Astrocyte of the cerebellum (primary cell): Measurements from ENCODE around the gene ANKH.

Source experiments
- DNase-seq: peaks from one replicate; pipeline ENCODE4 v3.0.0-alpha.2; 2011; ENCODE audit warnings: low read depth
- H3K4me3 ChIP-seq: 2 replicates; pipeline ENCODE4 v1.5.1; 2011; ENCODE audit warnings: mild to moderate bottlenecking, low read depth, low read length, moderate library complexity
- in situ Hi-C: cut with HindIII; loops from 2 replicates; pipeline ENCODE4 v1.10.0; 2017; ENCODE audit warnings: low sequenced_read_pairs
- TF ChIP-seq, protein P1 (sequence below): IDR thresholded peaks from 2 replicates; pipeline ENCODE4 v1.5.1; 2012; ENCODE audit warnings: low read length, low read depth, moderate library complexity, mild to moderate bottlenecking; ENCODE audit errors: missing control alignments

Gene ANKH

DNA sequence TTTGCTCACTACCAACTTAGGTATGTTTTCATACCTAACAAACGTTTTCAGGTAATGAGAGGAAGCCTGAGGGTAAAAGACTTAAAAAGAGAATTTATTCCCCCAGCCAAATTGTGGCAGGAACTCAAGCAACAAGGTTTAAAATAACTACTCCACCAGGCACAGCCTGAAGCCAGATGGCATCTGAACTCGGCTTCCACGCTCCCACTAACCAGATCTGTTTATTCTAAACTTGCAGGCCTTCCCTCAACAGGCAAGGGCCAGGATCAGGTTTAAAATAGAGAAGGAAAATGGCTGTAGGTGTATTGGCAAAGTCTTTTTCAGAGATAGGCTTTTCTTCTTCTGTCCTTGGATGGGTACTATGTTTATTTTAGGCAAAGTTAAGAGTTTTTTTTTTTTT lies 117.6 kb downstream of the ANKH start:
- DNase-seq = no peak
- TF ChIP-seq, protein P1, sequence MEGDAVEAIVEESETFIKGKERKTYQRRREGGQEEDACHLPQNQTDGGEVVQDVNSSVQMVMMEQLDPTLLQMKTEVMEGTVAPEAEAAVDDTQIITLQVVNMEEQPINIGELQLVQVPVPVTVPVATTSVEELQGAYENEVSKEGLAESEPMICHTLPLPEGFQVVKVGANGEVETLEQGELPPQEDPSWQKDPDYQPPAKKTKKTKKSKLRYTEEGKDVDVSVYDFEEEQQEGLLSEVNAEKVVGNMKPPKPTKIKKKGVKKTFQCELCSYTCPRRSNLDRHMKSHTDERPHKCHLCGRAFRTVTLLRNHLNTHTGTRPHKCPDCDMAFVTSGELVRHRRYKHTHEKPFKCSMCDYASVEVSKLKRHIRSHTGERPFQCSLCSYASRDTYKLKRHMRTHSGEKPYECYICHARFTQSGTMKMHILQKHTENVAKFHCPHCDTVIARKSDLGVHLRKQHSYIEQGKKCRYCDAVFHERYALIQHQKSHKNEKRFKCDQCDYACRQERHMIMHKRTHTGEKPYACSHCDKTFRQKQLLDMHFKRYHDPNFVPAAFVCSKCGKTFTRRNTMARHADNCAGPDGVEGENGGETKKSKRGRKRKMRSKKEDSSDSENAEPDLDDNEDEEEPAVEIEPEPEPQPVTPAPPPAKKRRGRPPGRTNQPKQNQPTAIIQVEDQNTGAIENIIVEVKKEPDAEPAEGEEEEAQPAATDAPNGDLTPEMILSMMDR = no peak
- in situ Hi-C loops = no loop called here

DNA sequence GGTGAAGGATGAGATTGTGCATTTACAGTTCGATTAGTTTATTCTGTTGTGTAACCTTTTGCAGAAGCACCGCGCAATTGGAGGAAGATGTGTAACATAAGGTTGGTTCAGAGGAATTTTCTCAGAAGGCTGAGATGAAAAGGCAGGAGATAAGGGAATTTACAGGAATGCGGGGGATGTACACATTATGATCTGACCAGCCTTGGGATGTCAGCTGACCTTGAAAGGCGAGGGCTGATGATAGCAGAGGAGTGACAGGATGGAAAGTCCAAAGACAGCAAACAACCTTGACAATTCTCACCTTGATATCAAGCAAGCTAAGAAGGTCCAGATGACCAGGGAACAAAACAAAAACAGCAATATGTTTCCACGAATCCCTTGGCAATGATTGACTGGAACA lies 118.3 kb downstream of the ANKH start:
- no peak for DNase-seq
- H3K4me3 ChIP-seq = no peak overlapping the region
- in situ Hi-C loops = no loop called here
- TF ChIP-seq, protein P1 = no peak

More for the DNA sequence above, 117.6 kb downstream of the ANKH start:
- H3K4me3 ChIP-seq = no peak overlapping the region

DNA sequence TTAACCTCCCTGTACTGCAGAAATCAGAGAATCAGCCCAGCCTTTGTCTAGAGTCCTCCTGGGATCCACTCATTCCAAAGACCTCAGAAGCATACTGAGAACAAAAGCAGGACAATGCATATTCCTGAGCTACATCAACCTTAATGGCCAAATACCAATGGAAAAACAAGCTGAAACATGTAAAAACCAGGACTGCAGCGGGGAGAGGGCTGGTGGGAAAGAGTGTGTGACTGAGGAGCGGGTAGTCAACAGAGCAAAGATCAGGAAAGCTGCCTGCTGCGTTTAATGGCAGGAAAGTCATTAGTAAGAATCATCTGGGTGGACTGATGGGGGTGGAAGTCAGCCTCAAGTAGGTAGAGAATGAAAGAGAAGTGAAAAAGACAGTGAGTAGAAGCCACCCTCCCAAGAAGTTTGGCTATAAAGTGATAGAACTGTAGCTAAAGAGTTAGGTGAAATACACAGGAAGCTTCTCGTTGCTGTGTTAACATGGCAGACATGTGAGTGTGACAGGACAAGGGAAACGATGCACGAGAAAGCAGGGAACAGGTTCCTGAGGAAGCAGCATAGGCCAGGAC lies 119.0 kb downstream of the ANKH start:
- TF ChIP-seq, protein P1 = no peak
- no peak overlapping the region for H3K4me3 ChIP-seq
- in situ Hi-C loops = no loop called here
- DNase-seq = no peak

DNA sequence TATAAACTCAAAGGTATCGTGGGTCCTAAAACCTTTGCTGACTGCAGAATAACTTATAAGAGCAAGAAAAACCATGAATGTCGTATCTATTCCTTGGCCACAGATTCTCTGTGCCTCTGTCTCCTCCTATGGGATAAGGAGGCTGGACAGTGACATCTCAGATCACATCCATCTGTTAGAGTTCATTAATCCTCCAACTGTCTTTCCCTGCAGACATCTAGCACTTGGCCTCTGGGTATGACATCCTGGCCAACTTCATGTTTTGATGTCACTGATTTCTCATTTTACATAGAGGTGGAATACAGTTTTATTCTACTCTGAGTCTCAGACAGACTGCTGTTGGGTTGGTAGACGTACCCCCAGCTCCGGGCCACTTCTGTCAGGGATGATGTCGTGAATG lies 120.9 kb downstream of the ANKH start:
- DNase-seq = no peak
- TF ChIP-seq, protein P1 = no peak
- H3K4me3 ChIP-seq = no peak overlapping the region
- in situ Hi-C loops = no loop called here

DNA sequence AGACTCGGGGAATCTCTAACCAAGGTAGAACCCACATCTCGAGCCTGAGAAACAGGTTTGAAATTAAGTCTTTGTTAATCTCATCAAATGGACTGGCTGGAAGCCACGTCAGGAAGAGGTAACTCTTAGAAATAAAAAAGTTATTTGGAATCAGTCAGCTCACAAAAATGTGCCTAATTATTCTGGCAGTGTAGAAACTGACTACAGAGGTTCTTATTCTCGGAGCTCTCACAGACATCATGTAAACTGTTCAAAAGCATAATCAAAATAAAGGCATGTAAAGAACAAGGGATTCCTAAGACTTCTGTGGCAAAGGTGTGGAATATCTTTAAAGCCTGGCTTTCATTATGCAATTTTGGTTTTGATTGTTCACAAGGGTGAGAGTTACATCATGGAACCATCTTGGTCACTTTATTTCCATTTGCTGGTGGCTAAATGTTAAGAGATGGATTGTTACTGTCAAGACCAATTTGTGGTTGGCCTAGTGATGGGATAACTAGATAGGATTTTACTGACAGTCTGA lies 121.9 kb downstream of the ANKH start:
- TF ChIP-seq, protein P1 = no peak
- in situ Hi-C loops = no loop called here
- no peak overlapping the region for H3K4me3 ChIP-seq
- peak; percentile 16 for DNase-seq

GRCh38 chr5:14748180-14748900 lies 123.2 kb downstream of the ANKH start:
- in situ Hi-C loops = no loop called here
- no peak overlapping the region for H3K4me3 ChIP-seq
- DNase-seq = no peak
- TF ChIP-seq, protein P1 = no peak
